Large intestine (tissue), 3 donors: ENCODE measurements around the gene SERHL2. TPM values are rescaled to one million over a fixed set of nuclear protein-coding genes. Genes with fewer than 3 reads are reported as not detected.
"Not testable (repeated sequence)": the region's sequence is repeated elsewhere in the genome, so short reads cannot be mapped to it uniquely, and the experiment has no call there.

Experiments used
- DNase-seq, 2 donors: peaks; one replicate each; pipeline versions ENCODE4 v3.0.0 to v3.0.0-alpha.2; 2013
- H3K27ac ChIP-seq: one replicate; pipeline ENCODE4 v1.5.1; 2013; ENCODE audit warnings: low read length
- H3K27me3 ChIP-seq: 2 replicates; pipeline ENCODE4 v1.6.1; 2013; ENCODE audit warnings: low read length; ENCODE audit not compliant: control insufficient read depth, insufficient read depth
- H3K36me3 ChIP-seq: 2 replicates; pipeline ENCODE4 v1.6.1; 2013; ENCODE audit warnings: low read length; ENCODE audit not compliant: control insufficient read depth, insufficient read depth
- H3K4me1 ChIP-seq: one replicate; pipeline ENCODE4 v1.6.1; 2013; ENCODE audit warnings: low read length; ENCODE audit not compliant: control insufficient read depth, insufficient read depth
- H3K4me3 ChIP-seq: one replicate; pipeline ENCODE4 v1.5.1; 2013; ENCODE audit warnings: low read length
- H3K9me3 ChIP-seq: one replicate; pipeline ENCODE4 v1.6.1; 2013; ENCODE audit warnings: mild to moderate bottlenecking, low read depth, low read length, moderate library complexity; ENCODE audit not compliant: control insufficient read depth
- WGBS: methylation state at CpG from one replicate; pipeline ENCODE4 v1.1.5; 2013; ENCODE audit warnings: low lambda C conversion rate; ENCODE audit not compliant: insufficient coverage; 5-methylcytosine and 5-hydroxymethylcytosine counted together
- polyA plus RNA-seq: library from polyadenylated mRNA; unstranded; fragments of 120-200 nt; gene quantifications from one replicate; pipeline ENCODE4 v1.2.1, GENCODE V29; 2013

SERHL2 gene
- polyA plus RNA-seq, 1 donor: 2.9 TPM

DNA sequence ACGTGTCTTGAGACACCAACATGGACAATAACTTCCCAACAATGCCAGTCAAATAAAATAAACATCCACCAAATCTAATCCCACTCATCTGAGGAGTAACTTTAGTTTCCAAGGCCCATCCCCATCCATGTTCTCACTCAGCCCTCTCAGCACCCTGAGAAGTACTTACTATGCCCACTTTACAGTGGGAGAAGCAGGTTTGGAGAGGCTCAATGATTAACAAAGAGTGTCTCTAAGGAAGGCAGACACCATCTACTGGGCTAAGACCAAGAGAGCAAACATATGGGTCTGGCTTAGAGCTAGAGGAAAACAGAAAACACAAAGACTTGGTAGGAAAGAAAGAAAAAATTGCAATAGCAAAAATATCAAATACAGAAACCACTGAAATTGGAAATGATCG lies 49.7 kb downstream of the SERHL2 start:
- Histone ChIP-seq H3K36me3 (peaks cover 66% of the 10 kb centered on the region), H3K27ac (no peak overlapping the region), H3K4me3 (no peak overlapping the region), H3K9me3 (peaks cover 9% of the 10 kb centered on the region), H3K4me1 (no peaks in the 10 kb centered on the region), H3K27me3 (no peaks in the 10 kb centered on the region)
- no peak for DNase-seq
- WGBS: 71% methylated on average over 1 of the region's 2 CpGs

DNA sequence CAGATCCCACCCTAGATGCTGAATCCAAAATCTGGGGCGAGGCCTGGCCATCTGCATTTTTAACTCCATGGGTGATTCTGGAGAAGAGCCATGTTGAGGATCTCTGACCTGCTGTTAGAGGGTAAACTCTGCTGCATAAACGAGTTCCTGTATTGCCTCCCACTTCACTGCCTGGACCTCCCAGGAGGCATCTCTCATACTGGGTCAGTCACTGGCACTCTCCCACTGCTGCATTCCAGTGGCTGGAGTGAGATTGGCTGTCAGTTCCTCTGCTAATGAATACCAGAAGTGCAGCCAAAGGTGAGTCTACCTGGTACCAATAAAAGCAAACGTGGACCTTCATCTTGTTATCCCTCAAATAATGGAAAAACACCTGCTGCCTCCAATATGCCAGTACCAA lies 50.6 kb downstream of the SERHL2 start:
- WGBS: no CpG with 5 or more reads among the region's 3 CpGs
- Histone ChIP-seq H3K4me1 (no peaks in the 10 kb centered on the region), H3K27me3 (no peaks in the 10 kb centered on the region), H3K36me3 (peaks cover 66% of the 10 kb centered on the region), H3K4me3 (no peak overlapping the region), H3K9me3 (peaks cover 9% of the 10 kb centered on the region), H3K27ac (no peak overlapping the region)
- DNase-seq: no peak

DNA sequence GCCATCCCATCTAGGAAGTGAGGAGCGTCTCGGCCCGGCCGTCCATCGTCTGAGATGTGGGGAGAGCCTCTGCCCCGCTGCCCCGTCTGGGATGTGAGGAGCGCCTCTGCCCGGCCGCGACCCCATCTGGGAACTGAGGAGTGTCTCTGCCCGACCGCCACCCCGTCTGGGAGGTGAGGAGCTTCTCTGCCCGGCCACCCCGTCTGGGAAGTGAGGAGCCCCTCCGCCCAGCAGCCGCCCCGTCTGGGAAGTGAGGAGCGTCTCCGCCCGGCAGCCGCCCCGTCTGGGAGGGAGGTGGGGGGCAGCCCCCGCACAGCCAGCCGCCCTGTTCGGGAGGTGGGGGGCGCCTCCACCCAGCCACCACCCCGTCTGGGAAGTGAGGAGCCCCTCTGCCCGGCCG lies 53.9 kb downstream of the SERHL2 start:
- H3K4me3 ChIP-seq, H3K9me3 ChIP-seq, H3K27me3 ChIP-seq, DNase-seq, H3K27ac ChIP-seq: not testable (repeated sequence)
- WGBS: 100% methylated on average over 2 of the region's 31 CpGs
- H3K4me1 ChIP-seq: peaks cover 12% of the 10 kb centered on the region
- peaks cover 55% of the 10 kb centered on the region for H3K36me3 ChIP-seq

DNA sequence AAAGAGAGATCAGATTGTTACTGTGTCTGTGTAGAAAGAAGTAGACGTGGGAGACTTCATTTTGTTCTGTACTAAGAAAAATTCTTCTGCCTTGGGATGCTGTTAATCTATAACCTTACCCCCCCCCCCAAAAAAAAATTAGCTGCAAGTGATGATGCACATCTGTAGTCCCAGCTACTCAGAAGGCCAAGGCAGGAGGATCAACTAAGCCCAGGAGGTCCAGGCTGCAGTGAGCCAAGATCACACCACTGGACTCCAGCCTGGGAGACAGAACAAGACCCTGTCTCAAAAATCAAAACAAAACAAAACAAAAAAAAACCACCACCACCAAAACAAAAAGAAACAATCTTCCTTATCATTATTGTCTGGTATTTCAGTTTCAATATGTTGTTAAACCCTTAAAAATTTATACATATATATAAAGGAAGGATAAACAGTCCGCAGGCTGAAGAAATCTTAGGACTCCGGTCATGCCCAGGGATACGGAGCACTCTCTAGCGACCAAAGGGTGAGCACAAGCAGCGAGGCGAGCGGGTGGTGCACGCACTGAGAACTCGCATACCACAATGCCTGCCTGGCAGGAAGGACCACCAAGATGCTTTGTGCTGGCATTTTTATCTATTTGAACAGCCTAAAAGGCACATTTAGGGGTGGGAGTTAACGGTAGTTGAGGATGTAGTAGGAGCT lies 54.5 kb downstream of the SERHL2 start:
- H3K27ac ChIP-seq: no peak overlapping the region

DNA sequence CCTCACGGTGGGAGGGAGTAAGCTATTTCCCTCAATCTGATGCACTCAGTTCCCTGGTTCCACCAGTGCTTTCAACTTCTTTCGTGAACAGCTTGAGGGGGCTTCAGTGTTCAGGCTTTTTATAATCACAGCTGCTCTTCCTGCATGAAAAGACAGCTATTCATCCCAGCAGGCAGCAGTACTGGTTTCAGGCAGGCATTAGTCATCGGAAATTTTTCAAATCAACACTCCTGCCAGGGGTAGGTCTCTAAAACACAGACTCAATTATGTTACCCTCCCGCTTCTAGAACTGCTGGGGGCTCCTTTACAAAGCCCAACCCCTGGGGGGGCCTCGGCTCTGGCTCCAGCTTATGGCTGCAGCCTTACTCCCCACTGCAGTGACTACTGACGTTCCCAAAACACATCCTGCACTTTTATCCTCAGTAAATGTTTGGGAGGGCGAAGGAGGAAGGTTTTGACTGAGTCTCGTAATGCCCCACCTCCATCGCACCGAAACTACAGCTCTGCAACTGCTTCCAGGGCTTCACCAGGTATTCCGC lies 55.1 kb downstream of the SERHL2 start:
- Histone ChIP-seq H3K36me3 (peaks cover 47% of the 10 kb centered on the region), H3K9me3 (peaks cover 9% of the 10 kb centered on the region), H3K27me3 (no peaks in the 10 kb centered on the region), H3K4me3 (no peak overlapping the region), H3K27ac (no peak overlapping the region), H3K4me1 (peaks cover 17% of the 10 kb centered on the region)
- DNase-seq: no peak
- 83% methylated on average over 2 of the region's 11 CpGs for WGBS

More for the DNA sequence above, 54.5 kb downstream of the SERHL2 start:
- WGBS: 100% methylated on average over 1 of the region's 11 CpGs
- no peak for DNase-seq
- H3K4me3 ChIP-seq: no peak overlapping the region
- H3K9me3 ChIP-seq: peaks cover 9% of the 10 kb centered on the region
- H3K27me3 ChIP-seq: no peaks in the 10 kb centered on the region
- peaks cover 17% of the 10 kb centered on the region for H3K4me1 ChIP-seq
- peaks cover 50% of the 10 kb centered on the region for H3K36me3 ChIP-seq

DNA sequence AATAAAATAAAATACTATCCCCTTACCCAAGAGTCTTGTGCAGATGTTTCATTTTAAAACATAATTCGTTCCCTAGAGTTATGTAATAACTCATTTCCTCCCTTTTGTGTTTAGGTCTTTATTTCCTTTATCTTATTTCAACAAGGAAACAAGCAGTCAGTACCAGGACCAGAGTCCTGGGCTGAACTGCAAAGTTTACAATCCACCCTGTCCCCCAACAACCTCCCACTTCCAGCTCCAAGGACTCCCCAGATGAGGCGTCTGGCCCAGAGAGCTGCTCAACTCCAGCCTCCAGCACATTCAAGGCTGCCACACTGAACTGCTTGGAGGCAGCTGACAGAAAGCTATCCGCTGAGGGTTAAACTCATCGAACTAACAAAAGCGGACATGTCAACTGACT lies 56.4 kb downstream of the SERHL2 start:
- no peak overlapping the region for H3K4me3 ChIP-seq
- H3K9me3 ChIP-seq: peaks cover 9% of the 10 kb centered on the region
- WGBS: 40% methylated on average over 1 of the region's 5 CpGs
- H3K36me3 ChIP-seq: peaks cover 42% of the 10 kb centered on the region
- H3K4me1 ChIP-seq: peaks cover 17% of the 10 kb centered on the region
- H3K27ac ChIP-seq: no peak overlapping the region
- DNase-seq: no peak
- no peaks in the 10 kb centered on the region for H3K27me3 ChIP-seq

DNA sequence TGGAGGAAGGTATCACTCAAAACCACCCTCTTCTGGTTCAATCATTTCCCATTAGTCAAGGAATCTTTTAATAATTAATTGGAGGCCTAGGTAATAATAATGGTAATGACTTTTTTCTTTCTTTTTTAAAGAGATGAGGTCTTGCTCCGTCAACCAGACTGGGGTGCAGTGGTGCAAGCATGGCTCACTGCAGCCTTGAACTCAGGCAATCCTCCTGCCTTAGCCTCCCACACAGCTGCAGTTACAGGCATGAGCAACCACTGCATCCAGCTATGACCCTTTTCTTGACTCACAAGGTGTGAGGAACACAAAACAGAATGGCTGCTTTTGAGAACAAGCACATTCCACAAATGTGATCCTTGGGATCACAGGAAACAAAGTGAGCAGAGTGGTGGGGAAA lies 57.3 kb downstream of the SERHL2 start:
- H3K4me3 ChIP-seq: no peak overlapping the region
- peaks cover 36% of the 10 kb centered on the region for H3K36me3 ChIP-seq
- no CpG with 5 or more reads among the region's 1 CpG for WGBS
- peaks cover 23% of the 10 kb centered on the region for H3K4me1 ChIP-seq
- peaks cover 9% of the 10 kb centered on the region for H3K9me3 ChIP-seq
- H3K27me3 ChIP-seq: no peaks in the 10 kb centered on the region
- H3K27ac ChIP-seq: no peak overlapping the region
- DNase-seq: no peak

DNA sequence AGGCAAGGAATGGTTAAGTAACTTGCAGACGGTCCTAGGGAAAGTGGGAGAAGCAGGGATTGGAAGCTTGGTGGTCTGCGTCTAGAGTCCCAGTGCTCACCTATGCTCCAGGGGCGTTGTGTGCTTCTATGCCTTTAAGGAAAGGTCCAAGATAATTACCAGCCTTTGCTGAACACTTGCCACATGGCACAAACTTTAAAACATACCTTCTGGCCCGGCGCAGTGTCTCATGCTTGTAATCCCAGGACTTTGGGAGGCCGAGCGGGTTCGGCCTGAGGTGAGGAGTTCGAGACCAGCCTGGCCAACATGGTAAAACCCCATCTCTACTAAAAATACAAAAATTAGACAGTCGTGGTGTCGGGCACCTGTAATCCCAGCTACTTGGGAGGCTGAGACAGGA lies 58.6 kb downstream of the SERHL2 start:
- H3K27me3 ChIP-seq: no peaks in the 10 kb centered on the region
- peaks cover 26% of the 10 kb centered on the region for H3K4me1 ChIP-seq
- DNase-seq: no peak
- WGBS: no CpG with 5 or more reads among the region's 11 CpGs
- H3K27ac ChIP-seq: no peak overlapping the region
- peaks cover 28% of the 10 kb centered on the region for H3K36me3 ChIP-seq
- H3K9me3 ChIP-seq: peaks cover 6% of the 10 kb centered on the region
- H3K4me3 ChIP-seq: no peak overlapping the region

DNA sequence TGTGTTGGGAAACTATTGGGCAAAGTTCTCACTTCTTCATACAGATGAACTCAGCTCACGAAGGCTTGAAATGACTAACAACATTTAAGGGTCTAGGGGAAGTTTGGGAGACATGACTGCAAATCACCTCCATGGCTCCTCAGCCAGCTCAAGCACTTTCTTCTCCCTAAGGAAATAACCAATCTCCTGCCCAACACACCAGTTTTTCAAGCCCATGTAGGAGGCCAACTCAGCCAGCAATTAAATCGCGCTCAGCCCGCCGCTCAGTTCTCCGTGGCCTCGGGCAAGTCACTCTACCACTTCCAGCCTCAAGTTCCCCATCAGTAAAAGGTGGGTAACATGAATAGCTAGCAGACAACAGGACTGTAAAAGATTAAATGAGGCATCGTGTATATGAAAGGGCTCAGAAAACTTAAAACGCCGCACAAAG lies 60.1 kb downstream of the SERHL2 start:
- no peaks in the 10 kb centered on the region for H3K9me3 ChIP-seq
- H3K27me3 ChIP-seq: no peaks in the 10 kb centered on the region
- no CpG with 5 or more reads among the region's 10 CpGs for WGBS
- H3K4me3 ChIP-seq: peak overlapping the region; percentile 87
- peak overlapping the region; percentile 92 for H3K27ac ChIP-seq
- H3K4me1 ChIP-seq: peaks cover 26% of the 10 kb centered on the region
- peaks cover 23% of the 10 kb centered on the region for H3K36me3 ChIP-seq
- DNase-seq: no peak

DNA sequence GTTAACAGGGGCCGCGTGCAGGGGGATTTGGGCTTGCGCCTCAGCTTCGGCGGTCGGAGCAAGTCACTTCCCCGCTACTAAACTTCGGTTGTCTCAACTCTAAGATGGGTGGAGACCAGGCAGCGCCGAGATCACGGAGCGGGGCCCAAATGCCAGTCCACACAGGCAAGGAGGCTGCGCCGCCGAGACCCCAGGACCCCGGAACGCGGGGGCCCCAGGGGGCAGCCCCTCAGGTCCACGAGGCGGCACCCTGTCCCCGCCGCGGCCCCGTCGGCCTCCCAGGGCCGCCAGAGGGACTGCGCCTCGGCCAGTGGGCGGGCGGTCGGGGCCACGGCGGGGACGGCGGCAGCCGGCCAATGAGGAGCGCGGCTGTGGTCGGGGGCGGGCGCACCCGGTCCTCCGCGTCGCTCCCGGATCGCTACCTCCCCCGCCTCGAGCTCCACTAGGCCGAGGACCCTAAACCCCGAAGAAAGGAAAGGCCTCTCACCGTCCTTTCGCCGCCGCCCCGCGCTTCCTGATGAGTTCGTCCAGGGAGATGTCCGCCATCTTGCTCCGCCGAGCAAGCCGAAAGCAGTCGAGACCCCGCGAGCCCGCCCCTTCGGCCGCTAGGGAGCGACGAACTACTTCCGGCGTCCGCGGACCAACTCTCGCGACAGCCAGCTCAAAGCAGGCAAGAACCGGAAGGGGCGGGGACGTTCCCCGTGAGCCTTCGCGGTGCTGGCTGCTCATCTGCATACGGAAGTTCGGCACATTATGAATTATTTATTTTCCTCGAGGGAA lies 60.7 kb downstream of the SERHL2 start, which contains the start of gene POLDIP3:
POLDIP3 (minus strand) TSS at position 572 of the 780 bp plus-strand sequence; CDS start at position 546, 26 bp downstream.
- peak; percentile 99 for DNase-seq
- peaks cover 23% of the 10 kb centered on the region for H3K36me3 ChIP-seq
- H3K4me1 ChIP-seq: peaks cover 26% of the 10 kb centered on the region
- peak within 1 kb of the TSS; percentile 92 for H3K27ac ChIP-seq
- no peaks in the 10 kb centered on the region for H3K27me3 ChIP-seq
- H3K4me3 ChIP-seq: peak within 1 kb of the TSS; percentile 87
- no peaks in the 10 kb centered on the region for H3K9me3 ChIP-seq
- WGBS: no CpG with 5 or more reads among the region's 85 CpGs
